ENCODE results near the gene OR2C1. TPM values are rescaled to one million over a fixed set of nuclear protein-coding genes. Genes with fewer than 3 reads are reported as not detected.
A peak's percentile ranks its signal among the peaks of the same experiment; 100 is the strongest.

Gene OR2C1
- total RNA-seq, 3 donors from 2014 or later: 0.22 TPM; not detected in 2

- peaks cover 86% of the 10 kb centered on the region for H3K9me3 ChIP-seq
- H3K4me3 ChIP-seq: no peak overlapping the region
- DNase-seq (no peak), ATAC-seq (no peak)
- no peak for TF ChIP-seq CTCF (IDR thresholded peaks at IDR 0.05)
- peaks cover 21% of the 10 kb centered on the region for H3K36me3 ChIP-seq (ENCODE audit: low read depth)
- intact Hi-C loops (cut with DNase I, micrococcal nuclease): no loop called here
- no peaks in the 10 kb centered on the region for H3K4me1 ChIP-seq (ENCODE audit: low read depth)
Measured at GRCh38 chr16:3388325-3388724, 32.6 kb downstream of the OR2C1 start.

GRCh38 chr16:3389663-3390338 lies 34.1 kb downstream of the OR2C1 start:
- TF ChIP-seq CTCF (IDR thresholded peaks at IDR 0.05): no peak
- intact Hi-C loops (cut with DNase I, micrococcal nuclease): loop anchor here (10.0 kb wide), 2 partner anchors 75 to 85 kb away; partner anchors contain the start of genes TIGD7 (in 1 of the 2) and ZNF75A (in 1 of the 2)
- DNase-seq (no peak), ATAC-seq (no peak)
- no peaks in the 10 kb centered on the region for H3K4me1 ChIP-seq (ENCODE audit: low read depth)
- H3K9me3 ChIP-seq: peaks cover 78% of the 10 kb centered on the region
- no peak overlapping the region for H3K4me3 ChIP-seq
- peaks cover 12% of the 10 kb centered on the region for H3K36me3 ChIP-seq (ENCODE audit: low read depth)

DNA sequence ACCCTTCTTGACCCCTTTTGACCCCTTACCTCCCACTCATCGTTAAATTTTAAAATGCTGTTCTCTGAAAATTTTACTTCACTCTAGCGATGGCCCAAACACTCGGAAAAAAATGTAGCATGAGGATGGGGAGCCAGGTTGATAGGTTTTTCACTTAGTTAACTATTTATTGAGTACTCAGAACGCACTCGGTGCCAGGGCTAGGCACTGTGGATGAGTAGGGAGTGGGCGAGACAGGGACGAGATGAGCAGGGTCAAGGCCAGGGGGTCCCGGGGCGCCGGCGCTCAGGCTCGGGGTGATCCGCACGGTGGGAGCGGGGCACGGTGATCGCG lies 44.7 kb downstream of the OR2C1 start:
- Histone ChIP-seq H3K4me1 (ENCODE audit: low read depth) (peaks cover 16% of the 10 kb centered on the region), H3K4me3 (peak overlapping the region; percentile 85), H3K36me3 (ENCODE audit: low read depth) (no peaks in the 10 kb centered on the region), H3K9me3 (peaks cover 31% of the 10 kb centered on the region)
- intact Hi-C loops (cut with DNase I, micrococcal nuclease): no loop called here
- ATAC-seq: no peak
- DNase-seq: no peak
- no peak for TF ChIP-seq CTCF (IDR thresholded peaks at IDR 0.05)

- peak; percentile 98 to 99 (median 99) for DNase-seq
- peak within 1 kb of the TSS; percentile 85 for H3K4me3 ChIP-seq
Measured at GRCh38 chr16:3400779-3401688, 45.3 kb downstream of the OR2C1 start, which contains the start of the genes ZNF174 and ZSCAN32. ZNF174 (plus strand) TSS chr16:3401215; CDS start chr16:3402005, 790 bp downstream. ZSCAN32 (minus strand) TSS chr16:3401004; CDS start chr16:3397557, 3,447 bp downstream.

More at GRCh38 chr16:3400779-3401688, 45.3 kb downstream of the OR2C1 start, which contains the start of the genes ZNF174 and ZSCAN32:
- Histone ChIP-seq H3K9me3 (peaks cover 33% of the 10 kb centered on the region), H3K4me1 (ENCODE audit: low read depth) (peaks cover 16% of the 10 kb centered on the region), H3K36me3 (ENCODE audit: low read depth) (no peaks in the 10 kb centered on the region)
- ATAC-seq: peak; percentile 99
- peak; percentile 7 for TF ChIP-seq CTCF (IDR thresholded peaks at IDR 0.05)
- intact Hi-C loops (cut with DNase I, micrococcal nuclease): no loop called here
